AG09319 (cell line): ENCODE results near the gene ZNF580.
A peak's percentile ranks its signal among the peaks of the same experiment; 100 is the strongest.

ENCODE experiments used
- DNase-seq: peaks from one replicate; pipeline ENCODE4 v3.0.0-alpha.2; 2010; ENCODE audit warnings: low read depth; ENCODE audit errors: extremely low read depth
- CTCF ChIP-seq: IDR thresholded peaks from 2 replicates; pipeline ENCODE4 v1.5.1; 2011; ENCODE audit warnings: low read depth, mild to moderate bottlenecking, inconsistent platforms, low read length, moderate library complexity

ZNF580 gene

GRCh38 chr19:55670280-55671053 is 29.7 kb downstream of the ZNF580 start:
- no peak for DNase-seq
- TF ChIP-seq CTCF, result no peak

- no peak for TF ChIP-seq CTCF
Observed at GRCh38 chr19:55671054-55671378, 30.2 kb downstream of the ZNF580 start.

GRCh38 chr19:55672418-55672817 is 31.6 kb downstream of the ZNF580 start:
- no peak for TF ChIP-seq CTCF
- no peak for DNase-seq

More at GRCh38 chr19:55671054-55671378, 30.2 kb downstream of the ZNF580 start:
- DNase-seq, result no peak

- no peak for DNase-seq
Observed at GRCh38 chr19:55673465-55673864, 32.7 kb downstream of the ZNF580 start.

GRCh38 chr19:55673889-55674288 is 33.1 kb downstream of the ZNF580 start:
- DNase-seq, result no peak
- TF ChIP-seq CTCF, result no peak

More at GRCh38 chr19:55673465-55673864, 32.7 kb downstream of the ZNF580 start:
- no peak for TF ChIP-seq CTCF

- no peak for TF ChIP-seq CTCF
- DNase-seq, result no peak
Observed at GRCh38 chr19:55674459-55674840, 33.6 kb downstream of the ZNF580 start.

GRCh38 chr19:55674841-55675660 is 34.2 kb downstream of the ZNF580 start, which contains the start of gene EPN1:
TSS of gene EPN1 (plus strand) at chr19:55675226. CDS start at chr19:55678628, 3,402 bp downstream.
- no peak for TF ChIP-seq CTCF

More at GRCh38 chr19:55674841-55675660, 34.2 kb downstream of the ZNF580 start, which contains the start of gene EPN1:
- DNase-seq, result peak; percentile 90
